Subcutaneous adipose tissue (tissue), 4 donors: ENCODE measurements around the gene SAMD14. TPM values are rescaled to one million over a fixed set of nuclear protein-coding genes. Genes with fewer than 3 reads are reported as not detected.

Source experiments
- total RNA-seq, 4 donors: library from RNA; depleted of rRNA; stranded (reverse); fragments of >200 nt; gene quantifications; one replicate each; pipeline ENCODE4 v1.1.0, GENCODE V29; 2016
- TF ChIP-seq, protein P1 (sequence below): fragments of 450-650 bp; IDR thresholded peaks from one replicate; pipeline ENCODE4 v1.5.1; 2016; ENCODE audit warnings: low read depth, mild to moderate bottlenecking, control low read depth, antibody characterized with exemption, moderate library complexity

Gene SAMD14
- total RNA-seq, 4 donors from 2014 or later, result 0.33 to 0.38 (median 0.34) TPM; not detected in 1

DNA sequence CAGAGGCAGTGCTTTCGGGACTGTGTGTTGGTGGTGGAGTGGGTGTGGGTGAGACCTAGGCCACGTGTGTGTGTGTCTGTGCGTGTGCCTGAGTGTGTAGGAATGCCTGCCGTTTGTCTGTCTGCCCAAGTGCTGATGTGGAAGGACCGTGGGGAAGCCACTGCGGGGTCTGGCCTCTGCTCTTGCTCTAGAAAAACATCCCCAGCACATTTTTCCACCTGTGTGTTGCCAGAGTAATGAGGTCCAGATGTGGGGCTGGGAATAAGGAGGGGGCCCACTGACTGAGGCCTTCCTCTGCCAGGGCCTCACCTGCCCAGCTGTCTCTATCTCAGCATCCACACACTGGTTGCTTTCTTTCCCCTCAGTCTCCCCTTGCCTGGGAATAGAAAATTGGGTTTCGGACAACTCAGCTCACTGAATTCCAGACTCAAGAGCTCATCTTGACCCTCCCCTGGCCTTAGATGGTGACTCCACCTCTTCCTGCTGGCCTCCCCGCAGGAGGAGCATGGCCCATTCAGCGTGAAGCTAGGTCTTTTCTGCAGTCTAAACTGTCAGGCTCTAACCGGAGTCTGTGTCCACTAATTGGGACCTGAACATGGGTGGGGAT lies 43.5 kb upstream of the SAMD14 start:
- TF ChIP-seq, protein P1, sequence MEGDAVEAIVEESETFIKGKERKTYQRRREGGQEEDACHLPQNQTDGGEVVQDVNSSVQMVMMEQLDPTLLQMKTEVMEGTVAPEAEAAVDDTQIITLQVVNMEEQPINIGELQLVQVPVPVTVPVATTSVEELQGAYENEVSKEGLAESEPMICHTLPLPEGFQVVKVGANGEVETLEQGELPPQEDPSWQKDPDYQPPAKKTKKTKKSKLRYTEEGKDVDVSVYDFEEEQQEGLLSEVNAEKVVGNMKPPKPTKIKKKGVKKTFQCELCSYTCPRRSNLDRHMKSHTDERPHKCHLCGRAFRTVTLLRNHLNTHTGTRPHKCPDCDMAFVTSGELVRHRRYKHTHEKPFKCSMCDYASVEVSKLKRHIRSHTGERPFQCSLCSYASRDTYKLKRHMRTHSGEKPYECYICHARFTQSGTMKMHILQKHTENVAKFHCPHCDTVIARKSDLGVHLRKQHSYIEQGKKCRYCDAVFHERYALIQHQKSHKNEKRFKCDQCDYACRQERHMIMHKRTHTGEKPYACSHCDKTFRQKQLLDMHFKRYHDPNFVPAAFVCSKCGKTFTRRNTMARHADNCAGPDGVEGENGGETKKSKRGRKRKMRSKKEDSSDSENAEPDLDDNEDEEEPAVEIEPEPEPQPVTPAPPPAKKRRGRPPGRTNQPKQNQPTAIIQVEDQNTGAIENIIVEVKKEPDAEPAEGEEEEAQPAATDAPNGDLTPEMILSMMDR, result no peak

DNA sequence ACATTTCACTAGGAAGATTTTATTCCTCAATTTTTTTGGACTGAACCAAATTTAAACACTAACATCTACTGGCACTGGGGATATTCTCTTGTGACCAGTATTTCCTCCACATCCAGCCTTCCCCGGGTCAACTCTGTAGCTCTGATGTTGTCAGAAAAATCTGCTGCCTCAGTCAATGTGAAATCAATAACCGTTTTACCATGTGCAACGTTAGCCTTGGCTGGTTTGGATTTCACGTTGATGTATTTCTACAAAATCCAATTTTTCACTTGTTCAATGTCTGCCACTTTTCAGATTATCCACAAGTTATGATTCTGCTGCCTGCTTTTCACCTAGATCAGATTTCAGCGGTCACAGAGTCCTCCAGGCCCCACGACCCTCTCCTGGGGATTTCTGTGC lies 43.0 kb upstream of the SAMD14 start:
- TF ChIP-seq, protein P1, result no peak

DNA sequence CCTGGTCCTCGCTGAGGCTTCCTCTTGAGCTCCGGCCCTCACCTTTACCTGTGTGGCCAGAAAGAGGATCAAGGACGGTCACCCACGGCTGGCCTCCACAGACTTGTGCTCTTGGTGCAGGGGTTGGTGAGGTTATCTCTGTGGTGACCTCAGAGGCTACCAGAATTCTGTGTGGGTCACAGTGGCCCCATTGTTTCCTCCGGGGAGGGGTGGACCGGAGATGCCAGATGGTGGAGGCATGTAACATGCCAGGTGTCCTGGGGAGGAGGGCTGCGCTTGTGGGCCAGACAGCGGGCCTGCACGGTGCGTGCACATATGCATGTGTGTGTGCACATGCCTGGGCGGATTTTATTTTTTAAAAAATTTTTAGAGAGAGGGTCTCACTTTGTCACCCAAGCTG lies 42.2 kb upstream of the SAMD14 start:
- TF ChIP-seq, protein P1, result no peak

DNA sequence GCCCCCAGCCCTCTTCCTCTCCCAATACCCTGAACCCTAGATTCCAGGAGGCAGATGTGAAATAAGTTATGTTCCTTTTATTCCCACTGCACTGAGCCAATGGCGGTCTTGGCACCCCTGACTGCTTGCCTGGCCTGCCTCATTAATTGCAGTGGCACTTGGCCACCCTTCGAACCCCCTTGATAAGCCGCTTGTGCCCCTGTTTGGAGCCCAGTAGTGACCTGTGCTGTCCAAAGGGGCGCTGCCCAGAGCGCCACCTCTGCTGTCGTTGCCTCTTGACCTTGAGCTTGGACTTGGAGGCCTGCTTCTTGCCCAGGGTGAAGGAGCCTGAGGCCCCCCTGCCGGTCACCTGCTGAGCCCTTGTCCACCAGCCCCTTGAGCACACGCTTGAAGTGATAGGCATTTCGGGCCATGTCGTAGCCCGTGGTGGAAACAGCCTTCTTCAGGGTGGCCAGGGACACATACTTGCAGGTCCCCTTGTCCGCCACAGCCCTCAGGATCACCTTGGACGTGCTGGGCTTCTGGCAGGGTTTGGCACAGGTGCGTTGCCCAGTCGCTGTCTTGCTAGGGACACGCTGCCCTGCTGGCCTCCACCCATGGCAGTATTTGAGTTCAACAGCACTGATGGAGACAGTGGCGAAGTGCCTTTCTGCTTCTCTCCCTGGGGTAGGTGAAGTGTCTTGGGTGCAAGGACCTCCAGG lies 41.6 kb upstream of the SAMD14 start:
- TF ChIP-seq, protein P1, result no peak

DNA sequence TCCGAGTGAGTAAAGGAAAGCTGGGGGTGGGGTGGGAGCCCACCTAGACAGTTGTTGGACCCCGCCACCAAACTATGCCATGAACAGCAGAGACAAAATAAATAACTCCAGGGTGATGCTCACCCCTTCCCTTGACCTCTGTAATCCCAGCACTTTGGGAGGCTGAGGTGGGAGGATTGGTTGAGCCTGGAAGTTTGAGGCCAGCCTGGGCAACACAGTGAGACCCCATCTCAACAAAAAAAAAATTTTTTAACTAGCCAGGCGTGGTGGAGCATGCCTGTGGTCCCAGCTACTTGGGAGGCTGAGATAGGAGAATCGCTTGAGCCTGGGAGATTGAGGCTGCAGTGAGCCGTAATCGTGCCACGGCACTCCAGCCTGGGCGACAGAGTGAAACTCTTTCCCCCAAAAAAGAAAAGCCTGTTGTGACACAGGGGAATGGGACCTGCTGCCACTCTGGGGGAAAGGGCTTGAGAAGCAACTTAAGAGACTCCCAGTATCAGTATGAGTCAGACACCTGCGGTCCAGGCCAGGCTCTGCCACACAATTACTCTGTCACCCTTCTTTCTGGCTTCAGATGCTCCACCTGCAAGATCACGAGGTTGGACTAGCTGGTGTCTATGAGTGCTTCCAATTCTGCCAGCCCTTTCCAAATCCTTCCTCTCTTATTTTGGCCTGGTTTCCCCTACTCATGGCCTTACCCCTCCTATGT lies 40.9 kb upstream of the SAMD14 start:
- TF ChIP-seq, protein P1, result no peak

DNA sequence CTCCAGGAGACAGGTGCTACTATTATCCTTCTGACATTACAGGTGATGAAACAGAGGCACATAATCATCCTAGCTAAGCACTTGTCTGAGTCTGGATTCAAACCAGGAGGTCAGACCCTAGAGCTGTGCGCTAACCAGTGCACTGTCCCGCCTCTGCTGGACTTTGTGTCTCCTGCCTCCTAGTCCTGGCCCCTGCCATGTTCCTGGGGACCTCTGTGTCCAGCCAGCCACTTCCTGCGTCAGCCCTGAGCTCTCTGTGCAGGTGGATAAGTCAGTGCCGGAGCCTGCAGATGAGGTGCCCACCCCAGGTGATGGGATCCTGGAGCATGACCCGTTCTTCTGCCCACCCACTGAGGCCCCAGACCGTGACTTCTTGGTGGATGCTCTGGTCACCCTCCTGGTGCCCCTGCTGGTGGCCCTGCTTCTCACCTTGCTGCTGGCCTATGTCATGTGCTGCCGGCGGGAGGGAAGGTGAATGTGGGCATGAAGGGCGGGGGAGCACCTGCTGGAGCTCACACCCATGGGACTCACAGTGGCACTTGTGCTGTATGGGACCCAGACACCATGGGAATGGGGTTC lies 40.0 kb upstream of the SAMD14 start:
- TF ChIP-seq, protein P1, result no peak
